Activated T-helper 17 cell treated with anti-CD3 and anti-CD28 coated beads, Interleukin-2, amount 50 U/mL, for 72 hours (primary cell): ENCODE measurements around the gene NES. TPM values are rescaled to one million over a fixed set of nuclear protein-coding genes. Genes with fewer than 3 reads are reported as not detected.

Experiments
- ATAC-seq: fragments of 150-1000 bp; cut with Tn5 transposase; replicated peaks from 2 replicates; pipeline ENCODE4 v1.10.0; 2021; ENCODE audit warnings: mild to moderate bottlenecking, moderate library complexity
- H3K27ac Mint-ChIP-seq: one replicate; pipeline ENCODE4 v1.8.0; 2022; ENCODE audit warnings: mixed read lengths
- H3K27me3 Mint-ChIP-seq: one replicate; pipeline ENCODE4 v1.8.0; 2022; ENCODE audit warnings: mixed read lengths
- H3K36me3 Mint-ChIP-seq: one replicate; pipeline ENCODE4 v1.8.0; 2022; ENCODE audit warnings: low read depth, mild to moderate bottlenecking, mixed read lengths
- H3K4me1 Mint-ChIP-seq: one replicate; pipeline ENCODE4 v1.8.0; 2022; ENCODE audit warnings: mixed read lengths
- H3K4me3 Mint-ChIP-seq: one replicate; pipeline ENCODE4 v1.8.0; 2022; ENCODE audit warnings: mild to moderate bottlenecking, mixed read lengths
- H3K9me3 Mint-ChIP-seq: one replicate; pipeline ENCODE4 v1.8.0; 2022; ENCODE audit warnings: mixed read lengths
- total RNA-seq, 2 donors: library from RNA; stranded (reverse); gene quantifications; one replicate each; pipeline ENCODE4 v1.2.3, GENCODE V29; 2022

The NES gene
- total RNA-seq, 2 donors from 2014 or later: 0.05 TPM; not detected in 1

- Mint-ChIP-seq H3K4me3 (no peak overlapping the region), H3K9me3 (no peaks in the 10 kb centered on the region), H3K27ac (peak overlapping the region; percentile 15), H3K36me3 (no peaks in the 10 kb centered on the region), H3K27me3 (peaks cover 61% of the 10 kb centered on the region), H3K4me1 (peaks cover 11% of the 10 kb centered on the region)
- ATAC-seq: no peak
These were observed 16.0 kb upstream of the NES start for GRCh38 chr1:156692925-156693847.

- Mint-ChIP-seq H3K36me3 (no peaks in the 10 kb centered on the region), H3K4me3 (no peak overlapping the region)
- ATAC-seq: no peak
These were observed 15.3 kb upstream of the NES start for GRCh38 chr1:156692441-156692924.

GRCh38 chr1:156691665-156692440 is 14.6 kb upstream of the NES start:
- no peak overlapping the region for H3K27ac Mint-ChIP-seq
- no peaks in the 10 kb centered on the region for H3K9me3 Mint-ChIP-seq
- no peak for ATAC-seq

More at GRCh38 chr1:156692441-156692924, 15.3 kb upstream of the NES start:
- Mint-ChIP-seq H3K9me3 (no peaks in the 10 kb centered on the region), H3K27me3 (peaks cover 57% of the 10 kb centered on the region), H3K4me1 (peaks cover 11% of the 10 kb centered on the region), H3K27ac (no peak overlapping the region)

GRCh38 chr1:156691191-156691590 is 14.0 kb upstream of the NES start:
- H3K27me3 Mint-ChIP-seq: peaks cover 46% of the 10 kb centered on the region
- no peaks in the 10 kb centered on the region for H3K36me3 Mint-ChIP-seq
- H3K27ac Mint-ChIP-seq: no peak overlapping the region
- no peak for ATAC-seq
- peaks cover 11% of the 10 kb centered on the region for H3K4me1 Mint-ChIP-seq
- no peak overlapping the region for H3K4me3 Mint-ChIP-seq
- no peaks in the 10 kb centered on the region for H3K9me3 Mint-ChIP-seq

More at GRCh38 chr1:156691665-156692440, 14.6 kb upstream of the NES start:
- no peak overlapping the region for H3K4me3 Mint-ChIP-seq
- H3K27me3 Mint-ChIP-seq: peaks cover 51% of the 10 kb centered on the region
- H3K4me1 Mint-ChIP-seq: peaks cover 11% of the 10 kb centered on the region
- no peaks in the 10 kb centered on the region for H3K36me3 Mint-ChIP-seq

GRCh38 chr1:156690675-156691036 is 13.4 kb upstream of the NES start:
- Mint-ChIP-seq H3K36me3 (no peaks in the 10 kb centered on the region), H3K27ac (no peak overlapping the region), H3K4me3 (no peak overlapping the region), H3K9me3 (no peaks in the 10 kb centered on the region), H3K27me3 (peaks cover 46% of the 10 kb centered on the region), H3K4me1 (peaks cover 11% of the 10 kb centered on the region)
- ATAC-seq: no peak

- Mint-ChIP-seq H3K36me3 (no peaks in the 10 kb centered on the region), H3K9me3 (no peaks in the 10 kb centered on the region), H3K4me1 (peaks cover 11% of the 10 kb centered on the region), H3K4me3 (peak overlapping the region; percentile 0), H3K27me3 (peaks cover 46% of the 10 kb centered on the region), H3K27ac (peak overlapping the region; percentile 6)
- ATAC-seq: no peak
These were observed 12.9 kb upstream of the NES start for GRCh38 chr1:156689953-156690674.

GRCh38 chr1:156689035-156689952 is 12.1 kb upstream of the NES start:
- peak overlapping the region; percentile 0 for H3K4me3 Mint-ChIP-seq
- H3K36me3 Mint-ChIP-seq: no peaks in the 10 kb centered on the region
- peak overlapping the region; percentile 6 for H3K27ac Mint-ChIP-seq
- peak; percentile 86 for ATAC-seq
- H3K27me3 Mint-ChIP-seq: peaks cover 42% of the 10 kb centered on the region
- H3K4me1 Mint-ChIP-seq: peaks cover 16% of the 10 kb centered on the region
- no peaks in the 10 kb centered on the region for H3K9me3 Mint-ChIP-seq

- H3K9me3 Mint-ChIP-seq: no peaks in the 10 kb centered on the region
- H3K36me3 Mint-ChIP-seq: no peaks in the 10 kb centered on the region
- H3K27ac Mint-ChIP-seq: peak overlapping the region; percentile 83
- H3K4me3 Mint-ChIP-seq: peak overlapping the region; percentile 41
- H3K27me3 Mint-ChIP-seq: peaks cover 29% of the 10 kb centered on the region
- ATAC-seq: peak; percentile 93
- peaks cover 18% of the 10 kb centered on the region for H3K4me1 Mint-ChIP-seq
These were observed 7.1 kb upstream of the NES start for GRCh38 chr1:156684227-156684782.

- Mint-ChIP-seq H3K4me3 (no peak overlapping the region), H3K9me3 (no peaks in the 10 kb centered on the region), H3K27ac (no peak overlapping the region), H3K4me1 (peaks cover 25% of the 10 kb centered on the region), H3K36me3 (no peaks in the 10 kb centered on the region), H3K27me3 (peaks cover 39% of the 10 kb centered on the region)
- ATAC-seq: no peak
These were observed 5.1 kb upstream of the NES start for GRCh38 chr1:156682166-156682890.

- Mint-ChIP-seq H3K4me3 (no peak overlapping the region), H3K27me3 (peaks cover 42% of the 10 kb centered on the region), H3K36me3 (no peaks in the 10 kb centered on the region), H3K27ac (no peak overlapping the region), H3K4me1 (peaks cover 25% of the 10 kb centered on the region), H3K9me3 (no peaks in the 10 kb centered on the region)
- ATAC-seq: no peak
These were observed 4.2 kb upstream of the NES start for GRCh38 chr1:156681196-156681960.

GRCh38 chr1:156680056-156680455 is 2.8 kb upstream of the NES start:
- no peaks in the 10 kb centered on the region for H3K36me3 Mint-ChIP-seq
- no peaks in the 10 kb centered on the region for H3K9me3 Mint-ChIP-seq
- no peak overlapping the region for H3K27ac Mint-ChIP-seq
- no peak for ATAC-seq
- H3K4me3 Mint-ChIP-seq: no peak overlapping the region
- peaks cover 42% of the 10 kb centered on the region for H3K27me3 Mint-ChIP-seq
- H3K4me1 Mint-ChIP-seq: peaks cover 25% of the 10 kb centered on the region
